Vagina (tissue), 2 donors: Measurements from ENCODE around the gene TNS1.

Experiments used
- CTCF ChIP-seq, 3 experiments: fragments of 450-650 bp in 2 of 3; fragments of 200-600 bp in 1 of 3; sonication (generic) in 1 of 3; IDR thresholded peaks; one replicate each; pipeline ENCODE4 v1.5.1; 2017 to 2019; ENCODE audit warnings: antibody characterized with exemption in 3 of 3, mild to moderate bottlenecking in 2 of 3, moderate library complexity in 2 of 3
- POLR2AphosphoS5 ChIP-seq, 2 donors: sonication (generic); formaldehyde crosslinking; IDR thresholded peaks; one replicate each; pipeline ENCODE4 v1.9.0; 2017; ENCODE audit warnings: antibody characterized with exemption in 2 of 2, mild to moderate bottlenecking in 2 of 2, low read depth in 1 of 2; ENCODE audit not compliant: insufficient read depth in 1 of 2

GRCh38 chr2:217901400-217901799 is 101.4 kb downstream of the TNS1 start:
- TF ChIP-seq CTCF (IDR thresholded peaks at IDR 0.05), result no peak
- TF ChIP-seq POLR2AphosphoS5 (IDR thresholded peaks at IDR 0.05; ENCODE audit: insufficient read depth in 1 of 2, low read depth in 1 of 2), result no peak
